Measurements from ENCODE around the gene CCDC81.

Gene CCDC81

GRCh38 chr11:86442827-86443226 is 68.1 kb downstream of the CCDC81 start:
- DNase-seq: no peak

- no peak for DNase-seq
These were observed 68.7 kb downstream of the CCDC81 start for GRCh38 chr11:86443415-86443814.

GRCh38 chr11:86444981-86445380 is 70.3 kb downstream of the CCDC81 start:
- no peak for DNase-seq

GRCh38 chr11:86446163-86446923 is 71.7 kb downstream of the CCDC81 start:
- no peak for DNase-seq

- DNase-seq: no peak
These were observed 72.2 kb downstream of the CCDC81 start for GRCh38 chr11:86446924-86447285.

GRCh38 chr11:86447763-86448480 is 73.2 kb downstream of the CCDC81 start:
- peak; percentile 54 for DNase-seq

GRCh38 chr11:86449993-86450629 is 75.4 kb downstream of the CCDC81 start:
- DNase-seq: no peak

GRCh38 chr11:86453290-86454030 is 78.8 kb downstream of the CCDC81 start:
- no peak for DNase-seq

- peak; percentile 92 for DNase-seq
These were observed 81.6 kb downstream of the CCDC81 start for GRCh38 chr11:86456075-86456939.

- DNase-seq: no peak
These were observed 83.8 kb downstream of the CCDC81 start for GRCh38 chr11:86458294-86459001.

GRCh38 chr11:86459002-86459385 is 84.3 kb downstream of the CCDC81 start:
- no peak for DNase-seq

- no peak for DNase-seq
These were observed 85.2 kb downstream of the CCDC81 start for GRCh38 chr11:86459682-86460460.

- peak; percentile 17 for DNase-seq
These were observed 86.0 kb downstream of the CCDC81 start for GRCh38 chr11:86460461-86461385.

GRCh38 chr11:86461892-86462291 is 87.2 kb downstream of the CCDC81 start:
- DNase-seq: no peak

GRCh38 chr11:86463120-86463519 is 88.4 kb downstream of the CCDC81 start:
- DNase-seq: no peak

GRCh38 chr11:86463955-86464354 is 89.3 kb downstream of the CCDC81 start:
- DNase-seq: no peak

- DNase-seq: no peak
These were observed 90.0 kb downstream of the CCDC81 start for GRCh38 chr11:86464509-86465221.

GRCh38 chr11:86468169-86468568 is 93.5 kb downstream of the CCDC81 start:
- DNase-seq: no peak

Measured in activated CD4-positive, alpha-beta T cell treated with anti-CD3 and anti-CD28 coated beads for 48 hours (primary cell).